ENCODE measurements around the gene CALM1.

- TF ChIP-seq CTCF (conservative IDR thresholded peaks at IDR 0.05), result no peak
- TF ChIP-seq ZFX (IDR thresholded peaks at IDR 0.05), result no peak
Measured at GRCh38 chr14:90356925-90357324, 39.9 kb upstream of the CALM1 start.
